GM18867 (cell line): ENCODE measurements around the gene TMTC1.

Experiments
- ATAC-seq: cut with Tn5 transposase; IDR thresholded peaks from one replicate; pipeline ENCODE4 v1.9.1; 2021; ENCODE audit warnings: mild to moderate bottlenecking, moderate library complexity; ENCODE audit not compliant: unreplicated experiment

Gene TMTC1

GRCh38 chr12:29622251-29622650 is 161.5 kb downstream of the TMTC1 start:
- no peak for ATAC-seq

- no peak for ATAC-seq
Measured at GRCh38 chr12:29620030-29620429, 163.7 kb downstream of the TMTC1 start.

DNA sequence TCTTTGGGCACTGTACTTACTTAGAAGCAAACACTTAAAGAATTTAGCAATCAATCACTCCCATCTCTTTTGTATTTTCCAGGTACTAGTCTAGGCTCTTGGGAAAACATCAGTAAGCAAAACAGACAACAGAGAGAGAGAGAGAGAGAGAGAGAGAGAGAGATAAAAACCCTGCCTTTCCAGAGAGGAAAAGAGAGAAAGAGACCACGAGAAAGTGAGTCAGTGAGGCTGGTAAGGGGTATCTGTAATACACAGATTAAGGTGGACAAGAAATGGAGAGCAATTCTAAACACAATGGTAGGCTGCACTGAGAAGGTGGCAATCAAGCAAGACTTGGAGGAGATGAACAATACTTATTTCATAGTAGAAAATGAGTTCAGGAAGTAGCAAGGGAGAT is 166.3 kb downstream of the TMTC1 start:
- no peak for ATAC-seq

DNA sequence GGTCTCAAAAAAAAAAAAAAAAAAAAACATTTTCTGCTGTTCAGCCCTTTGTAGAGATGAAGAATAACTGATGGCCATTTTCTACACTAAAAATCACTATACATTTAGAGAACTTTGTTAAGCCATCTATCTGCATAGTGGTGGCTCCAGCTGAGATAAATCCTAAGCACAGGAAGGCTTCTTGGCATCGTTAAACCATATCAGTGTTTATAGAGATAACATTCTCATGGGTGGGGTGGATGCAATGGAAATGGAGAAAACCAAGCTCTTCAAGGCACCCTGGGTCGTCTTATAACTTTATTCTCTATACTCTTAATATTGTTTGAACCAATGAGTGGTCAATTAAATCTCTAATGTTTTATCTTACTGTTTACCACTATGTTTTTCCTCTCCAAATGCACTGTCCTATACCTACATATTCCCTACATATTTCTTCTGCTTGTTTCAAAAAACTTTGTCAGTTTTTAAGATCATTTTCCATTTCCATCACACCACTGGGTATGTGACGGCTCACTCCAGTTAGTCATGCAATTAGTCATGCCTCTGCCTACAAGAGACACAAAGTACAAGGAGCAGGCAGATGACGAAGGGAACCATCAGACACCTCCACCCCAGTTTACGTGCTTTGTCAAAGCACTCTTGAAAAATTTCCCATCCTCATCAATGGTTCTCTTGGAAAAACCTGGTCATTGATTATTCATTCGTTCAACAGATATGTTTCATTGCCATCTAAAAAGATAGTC is 166.9 kb downstream of the TMTC1 start:
- ATAC-seq, result no peak

DNA sequence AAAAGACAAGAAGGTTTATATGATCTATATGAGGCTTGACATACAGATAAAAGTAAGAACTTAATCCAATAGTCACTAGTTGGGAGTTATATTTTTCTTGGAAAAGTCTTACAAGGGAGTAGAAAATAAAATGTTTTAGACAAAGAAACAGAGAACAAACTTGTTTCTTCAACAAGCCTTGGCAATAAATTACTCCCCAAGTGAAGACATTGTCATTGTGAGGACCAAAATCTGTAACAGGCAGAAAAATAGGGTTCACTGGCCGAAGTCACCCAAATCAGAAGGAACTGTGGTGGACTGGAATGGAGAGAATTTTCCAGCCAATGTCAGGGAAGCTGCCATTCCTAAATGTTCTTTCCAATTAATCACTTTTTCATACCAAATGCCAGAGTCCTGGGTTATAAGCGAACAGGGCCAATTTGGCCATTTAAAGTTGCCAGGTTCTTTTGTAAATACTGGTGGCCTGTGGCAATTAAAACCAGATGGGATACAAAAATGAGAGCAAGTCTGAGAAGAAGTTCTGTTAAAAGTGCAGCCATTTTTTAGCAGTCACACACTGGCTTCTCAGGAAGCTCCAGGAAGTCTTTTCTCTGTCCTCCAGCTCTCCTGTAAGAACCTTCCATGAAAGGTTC is 168.9 kb downstream of the TMTC1 start:
- ATAC-seq, result no peak

DNA sequence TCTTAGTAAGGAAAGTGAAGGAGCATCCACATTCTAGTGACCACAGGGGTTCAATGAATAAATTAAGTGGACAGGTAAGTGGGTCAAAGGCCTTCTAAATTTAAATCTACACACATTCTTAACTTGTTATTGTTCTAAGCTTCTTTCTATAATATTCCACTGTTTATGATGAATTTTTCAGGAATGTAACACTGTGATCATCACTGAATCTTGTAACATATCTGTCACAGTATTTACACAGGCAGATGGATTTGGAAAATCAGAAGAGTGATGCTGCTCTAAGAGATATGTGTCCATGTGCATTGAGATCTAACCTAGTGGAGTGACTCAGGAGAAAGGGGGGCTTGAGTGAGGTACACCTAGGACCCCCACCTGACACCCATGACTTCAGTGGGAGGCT is 170.8 kb downstream of the TMTC1 start:
- ATAC-seq, result no peak

DNA sequence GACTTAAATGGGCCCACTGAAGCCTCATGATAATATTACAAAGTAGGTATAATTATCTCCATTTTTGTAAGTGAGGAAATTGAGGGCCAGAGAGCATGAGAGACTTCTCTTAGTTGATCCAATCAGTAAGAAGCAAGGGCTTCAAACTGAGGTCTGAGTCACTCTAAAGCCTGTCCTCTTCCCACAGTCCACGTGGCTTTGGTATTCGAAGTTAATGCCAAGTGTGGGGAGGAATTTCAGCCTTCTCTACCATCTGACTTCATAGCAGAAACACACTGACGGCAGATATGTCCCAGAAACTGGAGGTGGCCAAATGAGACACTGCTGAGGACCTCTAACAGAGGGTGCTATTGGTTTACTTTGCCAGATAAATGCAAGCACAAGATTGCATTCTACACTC is 171.8 kb downstream of the TMTC1 start:
- ATAC-seq, result no peak

DNA sequence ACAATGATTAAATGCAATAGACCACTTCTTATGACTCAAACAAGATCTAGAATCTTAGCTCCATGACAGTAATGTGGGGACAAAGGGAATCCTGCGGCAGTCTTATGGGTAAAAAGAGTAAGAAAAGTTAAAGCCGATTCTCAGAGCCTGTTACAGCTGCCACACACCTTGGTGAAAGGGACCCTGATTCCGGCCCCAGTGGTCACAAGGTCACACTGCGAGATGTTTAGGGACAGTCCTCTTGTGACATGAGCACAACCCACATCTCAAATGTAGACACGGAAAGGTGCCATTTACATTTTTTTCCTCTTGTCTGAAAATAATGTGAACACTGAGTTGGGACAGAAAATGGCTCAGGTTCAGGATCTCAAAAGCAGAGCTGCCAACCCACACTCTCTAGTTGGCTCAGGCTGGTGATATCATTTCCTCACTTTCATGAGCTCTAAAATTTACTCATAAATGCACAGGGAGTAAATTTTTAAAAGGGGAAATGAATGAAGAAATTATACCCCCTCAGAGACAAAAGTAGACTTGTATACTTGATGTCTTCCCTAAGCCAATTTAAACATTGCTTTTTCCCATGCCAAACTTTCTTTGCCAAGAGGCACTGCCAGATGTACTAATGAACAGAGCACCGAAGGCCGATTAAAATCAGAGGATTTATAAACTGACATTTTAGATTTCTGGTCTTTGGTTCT is 173.1 kb downstream of the TMTC1 start:
- no peak for ATAC-seq

- ATAC-seq, result no peak
Measured at GRCh38 chr12:29609431-29610215, 174.1 kb downstream of the TMTC1 start.

- ATAC-seq, result no peak
Measured at GRCh38 chr12:29608581-29608980, 175.2 kb downstream of the TMTC1 start.

GRCh38 chr12:29599381-29599780 is 184.4 kb downstream of the TMTC1 start:
- no peak for ATAC-seq

- ATAC-seq, result no peak
Measured at GRCh38 chr12:29595071-29595755, 188.5 kb downstream of the TMTC1 start.

GRCh38 chr12:29593001-29593400 is 190.7 kb downstream of the TMTC1 start:
- ATAC-seq, result no peak

- ATAC-seq, result no peak
Measured at GRCh38 chr12:29591140-29592020, 192.4 kb downstream of the TMTC1 start.

- ATAC-seq, result no peak
Measured at GRCh38 chr12:29589851-29590250, 193.9 kb downstream of the TMTC1 start.

- no peak for ATAC-seq
Measured at GRCh38 chr12:29589286-29589820, 194.4 kb downstream of the TMTC1 start.

GRCh38 chr12:29582677-29583272 is 201.0 kb downstream of the TMTC1 start:
- no peak for ATAC-seq

- ATAC-seq, result no peak
Measured at GRCh38 chr12:29582146-29582545, 201.6 kb downstream of the TMTC1 start.

DNA sequence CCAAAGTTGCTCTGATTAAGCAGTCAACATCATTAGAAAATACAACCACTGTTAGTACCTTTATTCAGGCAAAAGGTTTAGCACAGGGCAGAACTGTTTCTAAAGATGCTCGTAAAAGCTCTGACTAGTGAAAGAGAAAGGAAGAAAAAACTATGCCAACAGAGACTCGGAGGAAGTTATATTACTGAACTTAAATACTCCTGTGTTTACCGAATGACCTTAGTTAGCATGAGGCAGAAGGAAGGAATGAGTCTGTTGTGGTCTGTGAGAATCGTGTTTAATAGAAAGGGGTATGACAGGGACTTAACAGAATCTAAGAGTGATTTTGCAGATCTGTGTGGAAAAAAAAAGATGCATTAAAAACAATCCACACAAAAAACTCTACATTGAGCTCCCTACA is 202.1 kb downstream of the TMTC1 start:
- ATAC-seq, result no peak
